Measurements from ENCODE around the gene SRRT. TPM values are rescaled to one million over a fixed set of nuclear protein-coding genes. Genes with fewer than 3 reads are reported as not detected.

SRRT gene
- total and polyA plus RNA-seq, 2 donors (not counting 3 experiments of a cell fraction or from before 2014, with no cell fraction given), result 58.6 to 199 TPM

- dilution Hi-C loops (cut with MboI; ENCODE audit: extremely low pct_ligation_motif_present, low sequenced_read_pairs), result no loop called here
- Histone ChIP-seq H3K27ac (ENCODE audit: insufficient read depth, low read depth, low read length) (no peak within 1 kb of the TSS), H3K9me1 (replicated peaks; ENCODE audit: control insufficient read depth, extremely low read depth, insufficient read depth, low read length) (no peaks in the 10 kb centered on the region), H3K9ac (replicated peaks; ENCODE audit: extremely low read depth, insufficient read depth, low read length) (peak within 1 kb of the TSS; percentile 65), H3K4me3 (replicated peaks in 1 of 3; ENCODE audit: insufficient read depth in 1 of 3, low read depth in 1 of 3, low read length in 3 of 3) (peak within 1 kb of the TSS; percentile 67 to 80 (median 79)), H3K36me3 (ENCODE audit: control insufficient read depth in 2 of 2, extremely low read depth in 1 of 2, insufficient read depth in 2 of 2, low read length in 2 of 2) (peaks cover 0 to 4% of the 10 kb centered on the region in 2 experiments), H3K27me3 (ENCODE audit: control insufficient read depth in 2 of 2, insufficient read depth in 2 of 2, low read length in 2 of 2) (no peaks in the 10 kb centered on the region), H3K4me2 (ENCODE audit: insufficient read depth, low read length) (peak within 1 kb of the TSS; percentile 87), H4K20me1 (replicated peaks; ENCODE audit: control insufficient read depth, extremely low read depth, insufficient read depth, low read length) (no peaks in the 10 kb centered on the region), H3K4me1 (ENCODE audit: control insufficient read depth, extremely low read depth, insufficient read depth, low read length) (peaks cover 14% of the 10 kb centered on the region), H2AFZ (ENCODE audit: low read depth, low read length) (peak within 1 kb of the TSS; percentile 94), H3K79me2 (ENCODE audit: control insufficient read depth, insufficient read depth, low read length) (peaks cover 6% of the 10 kb centered on the region), H3K9me3 (replicated peaks; ENCODE audit: control insufficient read depth, insufficient read depth, low read length) (no peaks in the 10 kb centered on the region)
- peak; percentile 93 for FAIRE-seq
- TF ChIP-seq FOS (IDR thresholded peaks at IDR 0.05; ENCODE audit: borderline replicate concordance, insufficient read depth, low read length), result no peak
- peak; percentile 47 for TF ChIP-seq MYC (IDR thresholded peaks at IDR 0.05; ENCODE audit: low read depth, low read length)
- peak; percentile 46 for TF ChIP-seq POLR2AphosphoS5 (IDR thresholded peaks at IDR 0.05; ENCODE audit: insufficient read depth, low read depth, low read length)
- TF ChIP-seq GATA2 (IDR thresholded peaks at IDR 0.05; ENCODE audit: insufficient read depth, insufficient read length, low read depth, low read length), result no peak
- TF ChIP-seq CTCF (IDR thresholded peaks at IDR 0.05; ENCODE audit: extremely low read depth in 1 of 2, insufficient read depth in 1 of 2, low read depth in 1 of 2, low read length in 2 of 2), result peak; percentile 94 to 95
- TF ChIP-seq MAX (IDR thresholded peaks at IDR 0.05; ENCODE audit: insufficient read depth, insufficient read length), result peak; percentile 89
- no peak for TF ChIP-seq EZH2 (IDR thresholded peaks at IDR 0.05; ENCODE audit: borderline replicate concordance, low read depth, low read length, severe bottlenecking)
- TF ChIP-seq JUN (IDR thresholded peaks at IDR 0.05; ENCODE audit: borderline replicate concordance, insufficient read depth, insufficient read length, low read depth), result no peak
- TF ChIP-seq POLR2A (IDR thresholded peaks at IDR 0.05; ENCODE audit: low read depth, low read length), result peak; percentile 62
- peak; percentile 84 for DNase-seq (ENCODE audit: low read depth, low spot score)
- intact Hi-C loops (cut with micrococcal nuclease), result loop anchor here (1.0 to 2.0 kb wide), 6 partner anchors 15 to 147 kb away; partner anchors contain the start of gene SRRT
- CTCF ChIA-PET, result interaction anchor here (0.5 to 6.4 kb wide), 36 partner anchors 9 to 387 kb away, joined by 3 to 214 read pairs (median 5); partner anchors contain the start of genes EPHB4, GNB2, MOSPD3 and POP7
- POLR2A ChIA-PET, result interaction anchor here (0.6 to 3.5 kb wide), 4 partner anchors 16 to 62 kb away, joined by 3 to 15 read pairs (median 8); partner anchors contain the start of gene EPHB4
- no TSS peak for BruUV-seq (replicated peaks)
Measured at GRCh38 chr7:100852048-100852872, 22.6 kb upstream of the SRRT start, which contains the start of gene SLC12A9. Gene SLC12A9 (plus strand): TSS chr7:100852713. CDS start chr7:100854198, 1,485 bp downstream.
